Lower leg skin (tissue), 3 donors: ENCODE measurements around the gene SEPTIN14.
"Not testable (repeated sequence)": the region's sequence is repeated elsewhere in the genome, so short reads cannot be mapped to it uniquely, and the experiment has no call there.

Experiments
- POLR2A ChIP-seq, 2 donors: fragments of 450-650 bp; IDR thresholded peaks; one replicate each; pipeline ENCODE4 v1.6.1; 2016 to 2017; ENCODE audit warnings: antibody characterized with exemption in 2 of 2, mild to moderate bottlenecking in 1 of 2, moderate library complexity in 1 of 2
- TF ChIP-seq, protein P1 (sequence below), 3 donors: fragments of 450-650 bp; IDR thresholded peaks; one replicate each; pipeline ENCODE4 v1.5.1; 2016; ENCODE audit warnings: antibody characterized with exemption in 3 of 3, mild to moderate bottlenecking in 3 of 3, moderate library complexity in 2 of 3

- TF ChIP-seq POLR2A (IDR thresholded peaks at IDR 0.05): not testable (repeated sequence)
- TF ChIP-seq, protein P1, sequence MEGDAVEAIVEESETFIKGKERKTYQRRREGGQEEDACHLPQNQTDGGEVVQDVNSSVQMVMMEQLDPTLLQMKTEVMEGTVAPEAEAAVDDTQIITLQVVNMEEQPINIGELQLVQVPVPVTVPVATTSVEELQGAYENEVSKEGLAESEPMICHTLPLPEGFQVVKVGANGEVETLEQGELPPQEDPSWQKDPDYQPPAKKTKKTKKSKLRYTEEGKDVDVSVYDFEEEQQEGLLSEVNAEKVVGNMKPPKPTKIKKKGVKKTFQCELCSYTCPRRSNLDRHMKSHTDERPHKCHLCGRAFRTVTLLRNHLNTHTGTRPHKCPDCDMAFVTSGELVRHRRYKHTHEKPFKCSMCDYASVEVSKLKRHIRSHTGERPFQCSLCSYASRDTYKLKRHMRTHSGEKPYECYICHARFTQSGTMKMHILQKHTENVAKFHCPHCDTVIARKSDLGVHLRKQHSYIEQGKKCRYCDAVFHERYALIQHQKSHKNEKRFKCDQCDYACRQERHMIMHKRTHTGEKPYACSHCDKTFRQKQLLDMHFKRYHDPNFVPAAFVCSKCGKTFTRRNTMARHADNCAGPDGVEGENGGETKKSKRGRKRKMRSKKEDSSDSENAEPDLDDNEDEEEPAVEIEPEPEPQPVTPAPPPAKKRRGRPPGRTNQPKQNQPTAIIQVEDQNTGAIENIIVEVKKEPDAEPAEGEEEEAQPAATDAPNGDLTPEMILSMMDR (IDR thresholded peaks at IDR 0.05): not testable (repeated sequence)
Observed at GRCh38 chr7:55888378-55888777, 25.8 kb upstream of the SEPTIN14 start.
